CD8-positive, alpha-beta memory T cell (primary cell): ENCODE results near the gene C10orf90. TPM values are rescaled to one million over a fixed set of nuclear protein-coding genes. Genes with fewer than 3 reads are reported as not detected.

Experiments
- CTCF ChIA-PET: fragments of 350-600 bp; sonication (Branson Sonifier 250); formaldehyde crosslinking; loops from one replicate; lab custom pipeline; 2021; ENCODE audit warnings: antibody characterized with exemption; lab: Charles Lee
- POLR2A ChIA-PET: fragments of 350-600 bp; sonication (Branson Sonifier 250); formaldehyde crosslinking; loops from one replicate; lab custom pipeline; 2021; ENCODE audit warnings: antibody characterized with exemption; lab: Charles Lee
- DNase-seq, 5 donors: peaks; one replicate each; pipeline versions ENCODE4 v3.0.0 to v3.0.0-alpha.2; 2020 to 2022; ENCODE audit warnings: mixed read lengths in 1 of 5
- H3K27ac ChIP-seq: one replicate; pipeline ENCODE4 v1.7.0; 2013; ENCODE audit warnings: low read depth, mild to moderate bottlenecking, low read length, moderate library complexity
- H3K27me3 ChIP-seq: 2 replicates; pipeline ENCODE4 v1.7.0; 2013; ENCODE audit warnings: low read length, mild to moderate bottlenecking; ENCODE audit not compliant: insufficient read depth, poor library complexity, severe bottlenecking
- H3K36me3 ChIP-seq: 2 replicates; pipeline ENCODE4 v1.7.0; 2013; ENCODE audit warnings: mild to moderate bottlenecking, low read length, moderate library complexity; ENCODE audit not compliant: insufficient read depth
- H3K4me1 ChIP-seq: 2 replicates; pipeline ENCODE4 v1.7.0; 2013; ENCODE audit warnings: mild to moderate bottlenecking, low read length, moderate library complexity; ENCODE audit not compliant: insufficient read depth
- H3K4me3 ChIP-seq: 2 replicates; pipeline ENCODE4 v1.7.0; 2013; ENCODE audit warnings: mild to moderate bottlenecking, low read length
- H3K9me3 ChIP-seq: 2 replicates; pipeline ENCODE4 v1.7.0; 2013; ENCODE audit warnings: mild to moderate bottlenecking, low read length
- H3K27ac Mint-ChIP-seq, 8 donors: one replicate each; pipeline ENCODE4 v1.8.0; 2020 to 2021; ENCODE audit warnings: mixed read lengths in 8 of 8, mild to moderate bottlenecking in 6 of 8, inconsistent platforms in 3 of 8, moderate library complexity in 3 of 8
- H3K27me3 Mint-ChIP-seq, 2 donors: one replicate each; pipeline ENCODE4 v1.8.0; 2020 to 2021; ENCODE audit warnings: mixed read lengths in 2 of 2, mild to moderate bottlenecking in 1 of 2, moderate library complexity in 1 of 2
- H3K36me3 Mint-ChIP-seq, 3 donors: one replicate each; pipeline ENCODE4 v1.8.0; 2020 to 2021; ENCODE audit warnings: mixed read lengths in 3 of 3, inconsistent platforms in 1 of 3, mild to moderate bottlenecking in 1 of 3
- H3K4me1 Mint-ChIP-seq, 3 donors: one replicate each; pipeline ENCODE4 v1.8.0; 2020 to 2021; ENCODE audit warnings: mixed read lengths in 3 of 3, inconsistent platforms in 1 of 3, mild to moderate bottlenecking in 1 of 3
- H3K4me3 Mint-ChIP-seq, 7 donors: one replicate each; pipeline ENCODE4 v1.8.0; 2020 to 2021; ENCODE audit warnings: mixed read lengths in 7 of 7, mild to moderate bottlenecking in 6 of 7, moderate library complexity in 4 of 7, inconsistent platforms in 2 of 7
- H3K9me3 Mint-ChIP-seq, 5 donors: one replicate each; pipeline ENCODE4 v1.8.0; 2020 to 2022; ENCODE audit warnings: mixed read lengths in 5 of 5, mild to moderate bottlenecking in 3 of 5, moderate library complexity in 2 of 5, inconsistent platforms in 1 of 5
- polyA plus RNA-seq: library from polyadenylated mRNA; unstranded; fragments of 300-500 nt; fragmentation: Illumina TruSeq; gene quantifications from one replicate; pipeline ENCODE4 v1.2.3, GENCODE V29; 2021
- total RNA-seq, 2 experiments: library from RNA; stranded (reverse); gene quantifications; one replicate each; pipeline ENCODE4 v1.2.3, GENCODE V29; 2021

The C10orf90 gene
- total and polyA plus RNA-seq, 3 experiments from 2014 or later: not detected

GRCh38 chr10:126432507-126432906, 238.0 kb downstream of the C10orf90 start:
- no peaks in the 10 kb centered on the region for H3K36me3 Mint-ChIP-seq
- POLR2A ChIA-PET: no interaction called here
- no peak overlapping the region for H3K4me3 ChIP-seq
- CTCF ChIA-PET: no interaction called here
- H3K27ac ChIP-seq: no peak overlapping the region
- H3K27me3 Mint-ChIP-seq: no peaks in the 10 kb centered on the region
- H3K4me3 Mint-ChIP-seq: peak overlapping the region in 2 of 7 donors; percentile 34 to 72
- DNase-seq: no peak
- no peaks in the 10 kb centered on the region for H3K4me1 ChIP-seq
- H3K9me3 Mint-ChIP-seq: peaks cover 0 to 7% (median 2%) of the 10 kb centered on the region in 5 donors
- H3K36me3 ChIP-seq: no peaks in the 10 kb centered on the region
- H3K9me3 ChIP-seq: no peaks in the 10 kb centered on the region
- H3K27ac Mint-ChIP-seq: peak overlapping the region in 7 of 8 donors; percentile 64 to 93 (median 74)
- peaks cover 0 to 11% (median 10%) of the 10 kb centered on the region in 3 donors for H3K4me1 Mint-ChIP-seq
- H3K27me3 ChIP-seq: no peaks in the 10 kb centered on the region

- no peaks in the 10 kb centered on the region for H3K36me3 Mint-ChIP-seq
- peak overlapping the region in 7 of 8 donors; percentile 47 to 93 (median 73) for H3K27ac Mint-ChIP-seq
- Histone ChIP-seq H3K27me3 (no peaks in the 10 kb centered on the region), H3K27ac (no peak overlapping the region), H3K4me1 (no peaks in the 10 kb centered on the region), H3K36me3 (no peaks in the 10 kb centered on the region), H3K9me3 (no peaks in the 10 kb centered on the region), H3K4me3 (no peak overlapping the region)
- ChIA-PET POLR2A (no interaction called here), CTCF (no interaction called here)
- H3K4me3 Mint-ChIP-seq: peak overlapping the region in 6 of 7 donors; percentile 10 to 72 (median 28)
- H3K9me3 Mint-ChIP-seq: peaks cover 0 to 7% (median 2%) of the 10 kb centered on the region in 5 donors
- H3K4me1 Mint-ChIP-seq: peaks cover 0 to 11% (median 10%) of the 10 kb centered on the region in 3 donors
- DNase-seq: no peak
- H3K27me3 Mint-ChIP-seq: no peaks in the 10 kb centered on the region
Observed at GRCh38 chr10:126431816-126432215, 238.7 kb downstream of the C10orf90 start.

DNA sequence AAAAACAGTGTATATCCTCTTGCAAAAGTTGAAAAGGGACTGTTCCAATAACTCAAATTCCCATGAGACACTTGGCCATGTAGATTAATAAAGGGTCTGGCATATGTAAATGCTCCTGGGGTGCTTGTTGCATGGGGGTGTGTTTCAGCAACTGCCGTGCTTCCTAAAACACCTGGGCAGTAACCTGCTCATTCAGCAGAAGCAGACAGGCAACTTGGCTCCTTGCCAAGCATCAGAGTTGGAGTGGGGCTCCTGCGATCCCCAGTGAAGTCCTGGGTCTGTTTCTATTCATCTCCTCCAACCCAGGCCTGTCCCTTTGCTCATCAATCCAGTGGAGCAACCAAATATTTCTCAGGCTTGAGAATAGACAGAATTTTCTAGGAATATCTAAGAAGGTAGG, 240.0 kb downstream of the C10orf90 start:
- H3K4me3 ChIP-seq: no peak overlapping the region
- H3K4me3 Mint-ChIP-seq: peak overlapping the region in 1 of 7 donors; percentile 8
- H3K4me1 Mint-ChIP-seq: peaks cover 0 to 11% (median 10%) of the 10 kb centered on the region in 3 donors
- H3K27me3 ChIP-seq: no peaks in the 10 kb centered on the region
- DNase-seq: no peak
- H3K36me3 Mint-ChIP-seq: no peaks in the 10 kb centered on the region
- no peaks in the 10 kb centered on the region for H3K4me1 ChIP-seq
- CTCF ChIA-PET: no interaction called here
- POLR2A ChIA-PET: no interaction called here
- peaks cover 0 to 5% (median 3%) of the 10 kb centered on the region in 5 donors for H3K9me3 Mint-ChIP-seq
- H3K27me3 Mint-ChIP-seq: no peaks in the 10 kb centered on the region
- H3K27ac ChIP-seq: no peak overlapping the region
- H3K27ac Mint-ChIP-seq: peak overlapping the region in 3 of 8 donors; percentile 31 to 93 (median 36)
- no peaks in the 10 kb centered on the region for H3K36me3 ChIP-seq
- no peaks in the 10 kb centered on the region for H3K9me3 ChIP-seq

GRCh38 chr10:126429275-126429674, 241.2 kb downstream of the C10orf90 start:
- Mint-ChIP-seq H3K27ac (peak overlapping the region in 2 of 8 donors; percentile 47 to 84), H3K27me3 (no peaks in the 10 kb centered on the region), H3K9me3 (peaks cover 2 to 9% (median 7%) of the 10 kb centered on the region in 5 donors), H3K4me1 (peaks cover 0 to 15% (median 10%) of the 10 kb centered on the region in 3 donors), H3K4me3 (no peak overlapping the region), H3K36me3 (peaks cover 0 to 4% (median 0%) of the 10 kb centered on the region in 3 donors)
- DNase-seq: no peak
- Histone ChIP-seq H3K4me3 (no peak overlapping the region), H3K4me1 (no peaks in the 10 kb centered on the region), H3K27ac (no peak overlapping the region), H3K36me3 (no peaks in the 10 kb centered on the region), H3K9me3 (no peaks in the 10 kb centered on the region), H3K27me3 (no peaks in the 10 kb centered on the region)
- POLR2A ChIA-PET: no interaction called here
- CTCF ChIA-PET: no interaction called here

DNA sequence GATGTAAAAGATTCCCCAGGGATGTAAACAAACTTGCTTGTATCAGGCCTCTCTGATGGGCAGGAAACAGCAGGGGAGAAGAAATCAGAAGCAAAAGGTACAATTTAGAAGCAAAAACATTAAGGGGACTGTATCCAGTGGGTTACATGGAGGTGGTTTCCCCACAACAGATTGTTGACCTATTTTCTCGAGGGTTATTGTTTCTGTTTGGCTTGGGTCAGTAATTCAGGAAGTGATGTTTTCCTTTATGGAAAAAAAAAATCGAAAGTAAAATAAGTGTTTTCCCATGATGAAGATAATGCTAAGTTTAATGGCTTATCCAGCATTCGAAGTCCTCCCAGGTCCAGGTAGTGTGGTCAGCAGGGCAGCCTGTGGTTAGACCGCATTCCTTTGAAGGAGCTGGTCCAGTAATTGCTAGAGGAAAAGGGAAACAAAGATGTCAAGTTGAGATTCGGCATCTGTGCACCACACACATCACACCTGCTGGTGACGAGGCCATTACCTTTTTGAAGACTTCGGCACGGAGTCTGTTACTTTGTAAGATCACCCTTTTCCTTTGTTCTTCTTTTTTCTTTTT, 244.9 kb downstream of the C10orf90 start:
- peaks cover 6 to 25% (median 18%) of the 10 kb centered on the region in 5 donors for H3K9me3 Mint-ChIP-seq
- DNase-seq: no peak
- Histone ChIP-seq H3K4me1 (no peaks in the 10 kb centered on the region), H3K9me3 (no peaks in the 10 kb centered on the region), H3K27me3 (no peaks in the 10 kb centered on the region), H3K36me3 (no peaks in the 10 kb centered on the region), H3K27ac (no peak overlapping the region), H3K4me3 (no peak overlapping the region)
- H3K4me1 Mint-ChIP-seq: peaks cover 0 to 12% (median 7%) of the 10 kb centered on the region in 3 donors
- H3K4me3 Mint-ChIP-seq: peak overlapping the region in 2 of 7 donors; percentile 30 to 39
- ChIA-PET CTCF (no interaction called here), POLR2A (no interaction called here)
- peaks cover 0 to 6% (median 0%) of the 10 kb centered on the region in 3 donors for H3K36me3 Mint-ChIP-seq
- H3K27ac Mint-ChIP-seq: peak overlapping the region in 2 of 8 donors; percentile 29 to 67
- no peaks in the 10 kb centered on the region for H3K27me3 Mint-ChIP-seq

GRCh38 chr10:126425032-126425431, 245.5 kb downstream of the C10orf90 start:
- Mint-ChIP-seq H3K27me3 (no peaks in the 10 kb centered on the region), H3K9me3 (peaks cover 6 to 25% (median 18%) of the 10 kb centered on the region in 5 donors), H3K27ac (peak overlapping the region in 1 of 8 donors; percentile 64), H3K4me3 (peak overlapping the region in 1 of 7 donors; percentile 30), H3K4me1 (peaks cover 0 to 12% (median 7%) of the 10 kb centered on the region in 3 donors), H3K36me3 (peaks cover 0 to 6% (median 0%) of the 10 kb centered on the region in 3 donors)
- Histone ChIP-seq H3K27ac (no peak overlapping the region), H3K4me3 (no peak overlapping the region), H3K4me1 (no peaks in the 10 kb centered on the region), H3K27me3 (no peaks in the 10 kb centered on the region), H3K9me3 (no peaks in the 10 kb centered on the region), H3K36me3 (no peaks in the 10 kb centered on the region)
- DNase-seq: no peak
- ChIA-PET POLR2A (no interaction called here), CTCF (no interaction called here)

DNA sequence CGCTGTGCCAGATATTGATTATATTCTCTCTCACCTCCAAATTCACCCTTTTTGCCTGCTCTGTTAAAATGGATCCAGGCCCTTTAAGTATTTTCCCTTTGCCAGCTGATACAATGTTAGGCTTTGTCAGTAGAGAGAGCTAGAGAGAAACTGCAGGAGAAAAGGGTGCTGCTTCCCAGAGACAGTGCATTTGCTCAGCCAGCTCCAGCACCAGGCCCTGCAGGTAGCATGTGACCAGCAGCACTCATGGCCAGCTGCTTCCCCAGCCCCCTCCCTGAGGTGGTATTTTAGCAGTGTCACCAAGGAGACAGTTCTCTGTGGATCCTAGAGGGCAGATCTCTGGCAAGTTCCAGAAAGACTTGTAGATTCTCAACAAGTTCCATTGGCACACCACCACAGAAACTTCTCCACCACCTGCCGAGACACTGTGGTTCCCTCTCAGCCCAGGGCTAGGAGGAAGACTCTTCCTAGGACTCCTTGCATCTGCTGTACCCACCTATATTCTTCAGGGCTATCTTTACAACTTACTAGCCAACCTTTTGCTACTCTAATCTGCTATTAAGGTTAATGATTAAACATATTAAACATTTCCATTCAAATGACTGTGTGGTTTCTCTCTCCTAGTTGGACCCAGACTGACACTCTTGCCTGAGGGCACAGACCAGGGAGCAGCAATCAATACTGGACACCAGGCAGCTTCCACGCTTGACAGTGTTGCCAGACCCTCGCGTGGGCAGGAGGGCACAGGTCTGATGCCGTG, 246.6 kb downstream of the C10orf90 start:
- ChIA-PET POLR2A (no interaction called here), CTCF (no interaction called here)
- no peak for DNase-seq
- H3K4me3 Mint-ChIP-seq: no peak overlapping the region
- Histone ChIP-seq H3K4me1 (no peaks in the 10 kb centered on the region), H3K9me3 (no peaks in the 10 kb centered on the region), H3K4me3 (no peak overlapping the region), H3K36me3 (no peaks in the 10 kb centered on the region), H3K27ac (no peak overlapping the region), H3K27me3 (no peaks in the 10 kb centered on the region)
- peak overlapping the region in 2 of 8 donors; percentile 18 to 28 for H3K27ac Mint-ChIP-seq
- H3K36me3 Mint-ChIP-seq: peaks cover 0 to 6% (median 0%) of the 10 kb centered on the region in 3 donors
- peaks cover 0 to 12% (median 7%) of the 10 kb centered on the region in 3 donors for H3K4me1 Mint-ChIP-seq
- H3K9me3 Mint-ChIP-seq: peaks cover 6 to 26% (median 20%) of the 10 kb centered on the region in 5 donors
- H3K27me3 Mint-ChIP-seq: no peaks in the 10 kb centered on the region

DNA sequence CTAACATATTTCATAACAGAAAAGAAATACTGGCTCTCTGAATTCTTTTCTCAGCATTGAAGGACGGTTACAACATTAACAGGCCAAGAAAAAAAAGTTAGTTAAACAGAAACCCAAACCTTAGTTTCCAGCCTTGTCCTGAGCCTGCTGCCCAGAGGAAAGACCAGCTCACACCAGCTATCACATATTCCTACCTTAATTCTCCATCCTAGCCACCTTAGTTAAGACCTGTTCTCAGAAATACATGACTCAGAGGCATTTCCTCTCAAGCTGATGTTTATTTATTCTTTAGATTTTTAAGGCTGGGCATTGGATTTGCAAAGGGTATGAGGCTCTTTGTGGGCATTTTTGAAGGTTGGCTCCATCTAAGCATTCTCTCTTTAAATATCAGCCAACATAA, 247.9 kb downstream of the C10orf90 start:
- CTCF ChIA-PET: no interaction called here
- Histone ChIP-seq H3K4me3 (no peak overlapping the region), H3K36me3 (no peaks in the 10 kb centered on the region), H3K27me3 (no peaks in the 10 kb centered on the region), H3K4me1 (no peaks in the 10 kb centered on the region), H3K27ac (no peak overlapping the region), H3K9me3 (no peaks in the 10 kb centered on the region)
- Mint-ChIP-seq H3K27ac (no peak overlapping the region), H3K9me3 (peaks cover 6 to 26% (median 20%) of the 10 kb centered on the region in 5 donors), H3K4me1 (peaks cover 0 to 12% (median 7%) of the 10 kb centered on the region in 3 donors), H3K4me3 (no peak overlapping the region), H3K36me3 (peaks cover 0 to 6% (median 0%) of the 10 kb centered on the region in 3 donors), H3K27me3 (no peaks in the 10 kb centered on the region)
- POLR2A ChIA-PET: no interaction called here
- no peak for DNase-seq
